ENCODE data around the gene RPS19.

RPS19 gene

GRCh38 chr19:41859618-41860418 is at the start of gene RPS19:
Gene RPS19, plus strand, starts transcription at chr19:41860255. Its CDS starts 520 bp downstream, at chr19:41860775.
- peak; percentile 90 for DNase-seq (ENCODE audit: low read depth)

GRCh38 chr19:41810301-41810700 is 49.8 kb upstream of the RPS19 start:
- DNase-seq (ENCODE audit: low read depth), result no peak

- no peak for DNase-seq (ENCODE audit: low read depth)
These were observed 49.0 kb upstream of the RPS19 start for GRCh38 chr19:41811036-41811435.

- no peak for DNase-seq (ENCODE audit: low read depth)
These were observed 48.1 kb upstream of the RPS19 start for GRCh38 chr19:41811981-41812380.

GRCh38 chr19:41813911-41814310 is 46.1 kb upstream of the RPS19 start:
- DNase-seq (ENCODE audit: low read depth), result no peak

- no peak for DNase-seq (ENCODE audit: low read depth)
These were observed 44.8 kb upstream of the RPS19 start for GRCh38 chr19:41815301-41815700.

GRCh38 chr19:41816761-41817160 is 43.3 kb upstream of the RPS19 start:
- no peak for DNase-seq (ENCODE audit: low read depth)

GRCh38 chr19:41821003-41821735 is 38.9 kb upstream of the RPS19 start:
- DNase-seq (ENCODE audit: low read depth), result peak; percentile 1

GRCh38 chr19:41837981-41838708 is 21.9 kb upstream of the RPS19 start:
- DNase-seq (ENCODE audit: low read depth), result no peak

- no peak for DNase-seq (ENCODE audit: low read depth)
These were observed 20.8 kb upstream of the RPS19 start for GRCh38 chr19:41839211-41839610.

- no peak for DNase-seq (ENCODE audit: low read depth)
These were observed 16.7 kb upstream of the RPS19 start for GRCh38 chr19:41843371-41843770.

- DNase-seq (ENCODE audit: low read depth), result no peak
These were observed 15.5 kb upstream of the RPS19 start, which contains the start of gene LYPD4 for GRCh38 chr19:41844601-41845000. Gene LYPD4, minus strand, starts transcription at chr19:41844683. Its CDS starts 5,398 bp downstream, at chr19:41839285.

- DNase-seq (ENCODE audit: low read depth), result no peak
These were observed 15.2 kb upstream of the RPS19 start, which contains the start of gene DMRTC2 for GRCh38 chr19:41845001-41845050. Gene DMRTC2, plus strand, starts transcription at chr19:41845042. Its CDS starts 2,387 bp downstream, at chr19:41847429.

- DNase-seq (ENCODE audit: low read depth), result no peak
These were observed 14.9 kb upstream of the RPS19 start for GRCh38 chr19:41845051-41845590.

GRCh38 chr19:41847351-41848105 is 12.5 kb upstream of the RPS19 start:
- no peak for DNase-seq (ENCODE audit: low read depth)

GRCh38 chr19:41848666-41849065 is 11.4 kb upstream of the RPS19 start:
- DNase-seq (ENCODE audit: low read depth), result no peak

- no peak for DNase-seq (ENCODE audit: low read depth)
These were observed 11.0 kb upstream of the RPS19 start for GRCh38 chr19:41849067-41849466.

- DNase-seq (ENCODE audit: low read depth), result no peak
These were observed 9.7 kb upstream of the RPS19 start for GRCh38 chr19:41850381-41850780.

- DNase-seq (ENCODE audit: low read depth), result no peak
These were observed 8.6 kb upstream of the RPS19 start for GRCh38 chr19:41851456-41851855.

- DNase-seq (ENCODE audit: low read depth), result no peak
These were observed 6.7 kb upstream of the RPS19 start for GRCh38 chr19:41853344-41853743.

- no peak for DNase-seq (ENCODE audit: low read depth)
These were observed 6.3 kb upstream of the RPS19 start for GRCh38 chr19:41853768-41854167.

- DNase-seq (ENCODE audit: low read depth), result no peak
These were observed 840 bp upstream of the RPS19 start for GRCh38 chr19:41859213-41859617.
